ENCODE measurements around the gene MMP15. TPM values are rescaled to one million over a fixed set of nuclear protein-coding genes. Genes with fewer than 3 reads are reported as not detected.

MMP15 gene
- total and polyA plus RNA-seq, 9 donors: 0.86 to 6.7 (median 2.6) TPM

- Histone ChIP-seq H3K27ac (no peak overlapping the region), H3K4me1 (ENCODE audit: insufficient read depth) (no peaks in the 10 kb centered on the region), H3K9me3 (no peaks in the 10 kb centered on the region), H3K4me3 (no peak overlapping the region), H3K36me3 (no peaks in the 10 kb centered on the region), H3K27me3 (no peaks in the 10 kb centered on the region)
- 84 to 88% (median 86%) methylated on average over 11 of the region's 11 CpGs for WGBS, 3 donors
- intact Hi-C loops (cut with DNase I): no loop called here
- DNase-seq: no peak
- no peak for TF ChIP-seq CTCF (IDR thresholded peaks at IDR 0.05)
- TF ChIP-seq EP300 (IDR thresholded peaks at IDR 0.05): no peak
These were observed 46.5 kb upstream of the MMP15 start for GRCh38 chr16:57979006-57979585.

DNA sequence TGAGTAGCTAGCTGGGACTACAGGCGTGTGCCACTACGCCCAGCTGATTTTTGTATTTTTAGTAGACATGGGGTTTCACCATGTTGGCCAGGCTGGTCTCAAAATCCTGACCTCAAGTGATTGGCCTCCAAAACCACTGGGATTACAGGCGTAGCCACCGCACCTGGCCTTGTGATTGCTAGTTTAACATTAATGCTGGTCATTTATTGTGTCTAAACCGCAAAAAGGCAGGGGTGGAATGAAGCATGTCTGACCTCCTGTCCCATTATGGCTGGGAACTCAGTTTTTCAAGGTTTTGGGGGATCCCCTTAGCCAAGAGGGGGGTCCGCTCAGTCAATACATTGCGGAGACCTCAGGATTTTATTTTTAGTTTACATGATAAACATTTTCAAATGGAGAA is 43.9 kb upstream of the MMP15 start:
- WGBS, 3 donors: 74 to 87% (median 81%) methylated on average over 7 of the region's 7 CpGs
- TF ChIP-seq POLR2A (IDR thresholded peaks at IDR 0.05) (no peak), CTCF (IDR thresholded peaks at IDR 0.05) (no peak), EP300 (IDR thresholded peaks at IDR 0.05) (no peak)

DNA sequence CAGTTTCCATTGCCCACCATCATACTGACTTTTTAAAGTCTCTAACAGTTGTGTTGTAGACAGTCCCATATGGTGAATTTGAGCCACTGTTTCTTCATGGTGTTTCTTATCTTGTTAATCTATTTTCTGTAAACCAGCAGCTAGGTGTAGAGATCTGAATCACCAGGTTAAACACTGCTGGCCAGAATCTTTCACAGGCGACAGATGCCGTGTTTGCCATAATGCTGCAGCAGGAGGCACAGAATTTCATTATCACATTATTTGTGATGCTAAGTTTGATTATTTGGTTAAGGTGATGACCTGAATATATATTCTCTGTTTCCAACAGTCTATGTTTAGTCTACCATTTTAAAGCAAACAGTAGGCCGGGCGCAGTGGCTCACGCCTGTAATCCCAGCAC is 43.2 kb upstream of the MMP15 start:
- Histone ChIP-seq H3K9me3 (no peaks in the 10 kb centered on the region), H3K4me1 (ENCODE audit: insufficient read depth) (peaks cover 5% of the 10 kb centered on the region), H3K36me3 (no peaks in the 10 kb centered on the region), H3K4me3 (no peak overlapping the region), H3K27me3 (no peaks in the 10 kb centered on the region), H3K27ac (no peak overlapping the region)
- TF ChIP-seq CTCF (IDR thresholded peaks at IDR 0.05) (no peak), POLR2A (IDR thresholded peaks at IDR 0.05) (no peak), EP300 (IDR thresholded peaks at IDR 0.05) (no peak)
- WGBS, 3 donors: 78 to 84% (median 83%) methylated on average over 5 of the region's 5 CpGs
- DNase-seq: no peak
- intact Hi-C loops (cut with DNase I): no loop called here

More for the DNA sequence above, 43.9 kb upstream of the MMP15 start:
- DNase-seq: no peak
- Histone ChIP-seq H3K27ac (no peak overlapping the region), H3K27me3 (no peaks in the 10 kb centered on the region), H3K4me1 (ENCODE audit: insufficient read depth) (peaks cover 5% of the 10 kb centered on the region), H3K4me3 (no peak overlapping the region), H3K9me3 (no peaks in the 10 kb centered on the region), H3K36me3 (no peaks in the 10 kb centered on the region)
- intact Hi-C loops (cut with DNase I): no loop called here

DNA sequence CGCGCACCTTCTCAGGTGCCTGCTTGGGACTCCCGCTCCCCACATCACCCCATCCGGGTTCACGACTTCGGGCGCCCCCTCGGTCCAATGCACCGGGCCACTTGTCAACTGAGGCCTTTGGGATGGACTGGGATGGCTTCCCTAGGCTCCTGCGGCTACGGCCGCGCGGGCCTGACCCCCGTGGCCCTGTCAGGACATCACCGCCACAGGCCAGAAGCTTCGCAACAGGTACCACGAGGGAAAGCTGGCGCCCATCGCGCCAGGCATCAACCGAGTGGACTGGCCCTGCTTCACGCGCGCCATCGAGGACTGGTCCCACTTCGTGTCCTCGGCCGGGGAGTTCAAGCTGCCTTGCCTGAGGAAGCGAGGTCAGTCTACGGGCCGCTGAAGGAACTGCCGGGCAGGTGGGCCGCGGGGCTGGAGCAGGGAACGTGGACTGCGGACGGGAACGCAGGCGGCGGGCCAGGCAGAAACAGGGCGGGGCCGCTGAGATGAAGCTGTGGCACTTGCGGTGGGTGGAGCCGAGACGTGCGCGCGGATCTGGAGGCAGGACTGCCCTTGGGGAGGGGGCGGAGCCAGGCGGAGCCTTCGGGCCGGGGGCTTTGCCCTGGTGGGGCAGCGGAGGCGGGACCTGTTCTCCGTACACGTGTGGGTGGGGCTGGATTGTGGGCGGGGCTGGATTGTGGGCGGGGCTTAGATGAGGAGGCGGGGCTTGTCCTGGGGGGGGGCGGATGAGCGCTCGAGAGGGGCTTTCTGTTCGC is 40.9 kb upstream of the MMP15 start:
- H3K36me3 ChIP-seq: no peaks in the 10 kb centered on the region
- peak overlapping the region in 1 of 2 donors; percentile 65 for H3K27ac ChIP-seq

More for the DNA sequence above, 40.9 kb upstream of the MMP15 start:
- H3K9me3 ChIP-seq: no peaks in the 10 kb centered on the region
- H3K27me3 ChIP-seq: no peaks in the 10 kb centered on the region
- peak; percentile 90 to 94 (median 91) for DNase-seq
- WGBS, 3 donors: 9 to 11% (median 10%) methylated on average over 55 to 64 of the region's 64 CpGs
- peaks cover 5% of the 10 kb centered on the region for H3K4me1 ChIP-seq (ENCODE audit: insufficient read depth)
- peak overlapping the region; percentile 51 for H3K4me3 ChIP-seq
- intact Hi-C loops (cut with DNase I): loop anchor here in 1 of 4 donors (5.0 kb wide), 1 partner anchor 402 kb away; no protein-coding TSS in a partner anchor
- TF ChIP-seq EP300 (IDR thresholded peaks at IDR 0.05) (no peak), POLR2A (IDR thresholded peaks at IDR 0.05) (no peak), CTCF (IDR thresholded peaks at IDR 0.05) (no peak)
